Erythroblast (primary cell): ENCODE data around the gene LCOR.

Experiments
- GATA1 ChIP-seq: IDR thresholded peaks from 2 replicates; pipeline ENCODE4 v1.6.1; 2011; ENCODE audit warnings: low read depth, mild to moderate bottlenecking, control low read depth, low read length, moderate library complexity
- POLR2A ChIP-seq: IDR thresholded peaks from 2 replicates; pipeline ENCODE4 v1.6.1; 2011; ENCODE audit warnings: mild to moderate bottlenecking, low read length

GRCh38 chr10:96964131-96964530 lies 132.0 kb downstream of the LCOR start:
- TF ChIP-seq POLR2A = no peak
- TF ChIP-seq GATA1 = no peak
